HG03025 (cell line): ENCODE measurements around the gene ASB13.
A peak's percentile ranks its signal among the peaks of the same experiment; 100 is the strongest.

Experiments used
- ATAC-seq: cut with Tn5 transposase; IDR thresholded peaks from one replicate; pipeline ENCODE4 v1.9.1; 2021; ENCODE audit warnings: mild to moderate bottlenecking, moderate library complexity; ENCODE audit not compliant: unreplicated experiment, low FRiP score

The ASB13 gene

DNA sequence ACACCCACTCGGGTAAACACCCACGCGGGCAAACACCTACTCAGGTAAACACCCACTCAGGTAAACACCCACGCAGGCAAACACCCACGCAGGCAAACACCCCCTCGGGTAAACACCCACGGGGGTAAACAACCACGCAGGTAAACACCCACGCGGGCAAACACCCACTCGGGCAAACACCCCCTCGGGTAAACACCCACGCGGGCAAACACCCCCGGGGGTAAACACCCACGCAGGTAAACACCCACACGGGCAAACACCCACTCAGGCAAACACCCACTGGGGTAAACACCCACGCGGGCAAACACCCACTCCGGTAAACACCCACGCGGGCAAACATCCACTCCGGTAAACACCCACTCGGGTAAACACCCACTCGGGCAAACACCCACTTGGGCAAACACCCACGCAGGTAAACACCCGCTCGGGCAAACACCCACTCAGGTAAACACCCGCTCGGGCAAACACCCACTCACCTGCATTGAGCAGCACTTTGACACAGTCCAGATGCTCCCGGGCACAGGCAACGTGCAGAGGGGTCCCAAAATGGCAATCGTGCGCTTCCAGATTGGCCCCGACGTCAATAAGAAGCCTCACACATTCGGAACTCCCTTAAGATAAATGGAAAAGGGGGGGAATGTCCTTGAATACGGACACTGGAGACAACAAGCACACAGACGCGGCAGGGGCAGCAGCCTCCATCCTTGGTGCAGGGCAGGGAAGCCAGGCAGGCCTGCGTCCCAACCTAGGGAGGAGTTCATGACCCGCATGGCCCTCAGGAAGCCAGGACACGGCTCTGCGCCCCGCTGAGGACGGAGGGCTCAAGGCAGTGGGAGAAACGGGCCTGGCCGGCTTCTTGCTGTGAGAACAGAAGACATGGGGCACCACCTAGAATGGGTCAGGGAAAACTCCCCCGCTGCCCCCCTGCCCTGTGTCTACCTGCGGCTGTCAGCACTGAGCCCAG lies 17.6 kb downstream of the ASB13 start:
- ATAC-seq = no peak

DNA sequence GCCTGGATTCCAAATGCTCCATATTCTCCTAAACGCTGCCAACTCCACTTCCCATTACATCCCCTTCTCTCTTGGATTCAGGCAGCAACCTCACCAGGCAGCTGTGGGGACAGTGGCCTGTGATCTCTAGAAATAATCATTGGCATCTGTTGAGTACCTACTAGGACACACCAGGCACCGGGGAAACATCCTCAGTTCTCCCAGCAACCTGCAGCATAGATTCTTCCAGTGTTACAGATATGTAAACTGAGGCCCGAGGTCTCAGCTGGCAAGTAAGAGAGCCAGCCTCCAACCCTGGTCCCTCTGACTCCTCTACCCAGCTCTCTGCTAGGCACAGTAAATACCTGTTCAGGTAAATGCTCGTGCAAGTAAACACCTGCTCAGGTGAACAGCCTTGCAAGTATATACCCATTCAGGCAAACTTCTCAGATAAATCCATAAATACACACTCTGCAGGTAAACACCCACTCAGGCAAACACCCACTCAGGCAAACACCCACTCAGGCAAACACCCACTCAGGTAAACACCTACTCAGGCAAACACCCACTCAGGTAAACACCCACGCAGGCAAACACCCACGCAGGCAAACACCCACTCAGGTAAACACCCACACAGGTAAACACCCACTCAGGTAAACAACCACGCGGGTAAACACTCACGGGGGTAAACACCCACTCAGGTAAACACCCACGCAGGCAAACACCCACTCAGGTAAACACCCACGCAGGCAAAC lies 18.7 kb downstream of the ASB13 start:
- ATAC-seq = no peak

GRCh38 chr10:5645944-5646617 lies 20.3 kb downstream of the ASB13 start:
- no peak for ATAC-seq

DNA sequence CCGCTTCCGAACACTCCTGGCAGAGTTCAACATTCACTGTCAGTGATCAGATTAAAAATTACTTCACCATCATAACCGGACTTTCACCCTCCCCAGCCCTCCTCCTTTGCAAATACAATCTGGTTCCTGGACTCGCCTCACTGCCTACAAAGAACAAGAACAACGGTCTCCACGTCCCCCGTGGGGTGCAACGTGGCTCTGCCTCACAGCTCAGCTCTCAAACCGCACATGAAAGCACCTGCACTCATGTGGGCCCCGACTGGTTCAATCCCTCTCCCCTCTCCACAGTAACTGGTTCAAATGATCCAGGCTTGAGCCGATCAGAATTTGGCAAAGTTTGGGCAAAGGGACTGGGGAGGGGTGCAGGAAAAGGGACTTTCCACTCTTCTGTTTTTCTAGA lies 21.0 kb downstream of the ASB13 start:
- no peak for ATAC-seq

- ATAC-seq = no peak
Observed at GRCh38 chr10:5644930-5645329, 21.5 kb downstream of the ASB13 start.

- no peak for ATAC-seq
Observed at GRCh38 chr10:5643346-5644067, 22.9 kb downstream of the ASB13 start.

DNA sequence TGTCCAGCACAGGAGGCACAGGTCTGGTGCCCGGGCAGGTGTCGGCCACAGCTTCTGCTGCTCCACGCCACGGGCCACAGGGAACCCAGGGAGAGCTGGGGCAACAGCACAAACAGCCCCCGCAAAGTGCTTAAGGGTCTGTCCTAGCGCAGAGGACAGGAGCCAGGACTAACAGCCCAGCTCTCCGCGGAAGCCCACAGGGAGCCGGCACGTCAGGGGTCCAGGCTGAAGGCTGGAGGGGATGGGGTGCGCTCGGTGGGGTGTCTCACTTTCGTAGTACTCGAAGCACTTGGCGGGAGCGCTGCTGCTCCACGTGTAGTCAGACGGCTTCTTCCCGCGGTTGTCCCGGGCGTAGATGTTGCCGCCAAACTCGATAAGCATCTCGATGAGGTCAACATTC lies 24.9 kb downstream of the ASB13 start:
- no peak for ATAC-seq

DNA sequence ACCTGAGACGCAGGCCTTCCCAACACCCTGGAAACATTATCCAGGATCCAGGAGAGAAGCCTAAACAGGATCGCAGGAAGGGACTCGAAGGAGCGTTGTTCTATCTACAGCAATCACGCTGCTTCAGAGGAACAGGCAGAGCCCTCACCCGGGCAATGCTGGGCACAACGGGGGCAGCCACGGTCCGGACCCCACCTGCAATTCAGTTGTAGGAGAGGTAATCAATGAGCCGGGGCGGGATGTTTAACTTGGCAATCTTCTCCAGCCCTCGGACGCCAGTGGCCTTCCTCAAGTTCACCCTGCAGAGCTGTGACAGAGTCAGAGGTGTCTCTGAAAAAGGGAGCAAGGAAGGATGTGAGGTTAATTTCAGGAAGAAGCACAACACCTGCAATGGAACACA lies 25.9 kb downstream of the ASB13 start:
- no peak for ATAC-seq

GRCh38 chr10:5640036-5640435 lies 26.4 kb downstream of the ASB13 start:
- no peak for ATAC-seq

DNA sequence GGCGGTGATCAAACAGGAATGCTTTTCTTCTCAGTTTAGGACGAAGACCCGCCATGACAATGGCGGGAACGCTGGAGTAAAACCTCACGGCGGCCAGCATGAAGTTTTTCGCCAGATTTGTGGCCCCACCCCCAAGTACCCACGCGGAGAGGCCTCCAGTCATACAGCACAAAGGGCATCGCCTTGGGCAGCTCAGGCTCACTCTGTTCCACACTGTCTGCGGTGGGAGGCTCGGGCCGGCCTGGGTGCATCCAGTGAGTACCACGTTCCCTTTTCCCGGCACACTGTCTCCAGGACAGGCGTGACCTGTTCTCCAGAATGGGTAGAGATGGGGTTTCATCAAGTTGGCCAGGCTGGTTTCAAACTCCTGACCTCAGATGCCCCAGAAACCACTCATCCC lies 27.3 kb downstream of the ASB13 start:
- no peak for ATAC-seq

DNA sequence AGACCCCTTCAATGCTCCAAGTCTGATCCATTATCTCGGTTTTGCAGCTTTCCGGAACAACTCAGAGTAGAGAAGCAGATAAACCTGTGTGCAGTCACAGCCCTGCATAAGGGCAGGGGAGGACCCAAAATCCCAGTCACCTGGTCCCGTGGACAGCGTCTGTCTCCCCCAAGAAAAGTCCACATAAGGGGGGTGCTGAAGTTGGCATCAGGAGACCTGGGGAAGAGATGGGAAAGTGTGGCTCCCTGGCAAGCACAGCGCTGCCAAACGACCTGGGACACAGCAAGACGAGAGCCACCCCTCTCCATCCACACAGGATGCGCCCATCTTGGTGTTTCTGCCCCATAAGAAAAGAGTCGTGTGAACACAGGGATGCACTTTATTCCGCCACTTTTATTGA lies 27.9 kb downstream of the ASB13 start:
- no peak for ATAC-seq

- ATAC-seq = no peak
Observed at GRCh38 chr10:5634918-5635317, 31.5 kb downstream of the ASB13 start.

GRCh38 chr10:5633166-5633749 lies 33.1 kb downstream of the ASB13 start:
- no peak for ATAC-seq

DNA sequence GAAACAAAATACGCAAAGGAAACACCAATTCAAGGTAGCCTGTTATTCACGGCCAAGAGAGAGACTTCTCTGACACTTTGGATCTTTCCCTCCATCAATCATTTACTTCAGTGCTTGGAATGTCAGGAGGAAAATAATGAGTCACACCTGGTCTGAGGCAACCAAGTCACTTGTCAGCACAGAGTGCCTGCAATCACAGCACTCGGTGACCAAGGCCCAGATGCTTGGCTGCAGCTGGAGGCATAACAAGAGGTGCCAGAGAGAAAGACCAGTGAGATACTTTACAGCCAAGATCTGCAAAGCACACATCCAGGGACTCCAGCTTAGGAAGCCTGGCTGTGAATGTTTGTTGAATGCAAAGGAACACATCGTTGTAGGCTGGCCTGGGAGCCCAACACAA lies 33.9 kb downstream of the ASB13 start:
- no peak for ATAC-seq

- no peak for ATAC-seq
Observed at GRCh38 chr10:5631936-5632335, 34.5 kb downstream of the ASB13 start.

- ATAC-seq = no peak
Observed at GRCh38 chr10:5630112-5630436, 36.3 kb downstream of the ASB13 start.

GRCh38 chr10:5629303-5630111 lies 36.9 kb downstream of the ASB13 start:
- ATAC-seq = peak; percentile 54

DNA sequence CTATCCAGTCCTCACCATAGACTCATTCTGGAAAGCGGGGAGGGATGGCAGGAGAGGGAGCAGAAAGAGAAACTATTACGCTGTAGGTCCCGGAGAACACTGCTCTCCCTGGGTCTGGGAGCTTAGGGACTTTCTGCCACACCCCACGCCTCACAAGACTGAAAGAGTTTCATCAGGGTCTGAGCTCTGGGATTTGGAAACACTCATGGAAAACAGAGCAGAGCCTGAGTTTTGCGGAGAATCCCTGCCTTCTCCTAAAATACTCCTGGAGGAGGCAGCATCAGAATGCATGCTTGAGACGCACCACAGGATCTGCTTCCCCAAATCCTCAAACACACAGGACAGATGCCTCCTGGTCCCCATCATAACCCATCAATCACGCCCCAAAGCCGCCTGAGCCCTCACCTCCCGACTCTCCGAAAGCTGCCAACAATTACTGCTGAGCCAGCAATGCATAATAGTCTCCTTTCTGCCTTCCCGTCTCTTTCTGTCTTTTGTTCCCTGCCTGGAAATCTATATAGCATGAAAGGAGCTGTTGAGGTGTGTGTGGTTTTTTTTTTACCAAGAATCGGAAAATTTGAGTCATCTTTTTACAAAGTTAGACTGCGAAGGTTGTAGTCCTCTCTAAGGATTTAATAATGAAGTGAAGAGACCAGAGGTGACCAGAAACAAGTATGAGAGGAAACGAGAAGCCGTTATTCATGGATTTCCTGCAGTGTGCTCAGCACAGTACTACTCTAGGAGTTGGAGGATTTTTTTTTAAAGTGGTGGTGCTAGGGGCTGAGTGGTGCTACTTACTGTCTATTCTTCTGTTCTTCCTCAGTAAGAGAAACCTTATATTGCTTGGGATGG lies 37.7 kb downstream of the ASB13 start:
- ATAC-seq = no peak
